ENCODE results near the gene SCMH1.

- TF ChIP-seq CTCF (IDR thresholded peaks at IDR 0.05) (no peak), POLR2A (IDR thresholded peaks at IDR 0.05; ENCODE audit: low read depth) (no peak), POLR2AphosphoS5 (IDR thresholded peaks at IDR 0.05) (no peak)
These were observed 6.2 kb downstream of the SCMH1 start for GRCh38 chr1:41235893-41236292.
